Lower lobe of right lung (tissue), 2 donors: ENCODE data around the gene CALD1. TPM values are rescaled to one million over a fixed set of nuclear protein-coding genes. Genes with fewer than 3 reads are reported as not detected.

Experiments used
- ATAC-seq, 2 donors: fragments of 200-7000 bp; cut with Tn5 transposase; one replicate each; pipeline ENCODE4 v1.9.1; 2020 to 2022; ENCODE audit warnings: mild to moderate bottlenecking in 2 of 2, moderate library complexity in 2 of 2
- DNase-seq: peaks from one replicate; pipeline ENCODE4 v3.0.0-alpha.2; 2020
- H3K27ac ChIP-seq: fragments of 200-600 bp; one replicate; pipeline ENCODE4 v1.8.0; 2022
- H3K27me3 ChIP-seq: fragments of 200-600 bp; one replicate; pipeline ENCODE4 v1.8.0; 2022; ENCODE audit warnings: low read depth
- H3K36me3 ChIP-seq: fragments of 200-600 bp; one replicate; pipeline ENCODE4 v1.8.0; 2022; ENCODE audit warnings: mild to moderate bottlenecking
- H3K4me1 ChIP-seq: fragments of 200-600 bp; one replicate; pipeline ENCODE4 v1.8.0; 2022
- H3K4me3 ChIP-seq: fragments of 200-600 bp; one replicate; pipeline ENCODE4 v1.8.0; 2022; ENCODE audit warnings: mild to moderate bottlenecking
- H3K9me3 ChIP-seq: fragments of 200-600 bp; one replicate; pipeline ENCODE4 v1.8.0; 2022
- CTCF ChIP-seq: fragments of 200-600 bp; IDR thresholded peaks from one replicate; pipeline ENCODE4 v1.8.0; 2022; ENCODE audit warnings: antibody characterized with exemption, mild to moderate bottlenecking
- intact Hi-C: fragments of 100-400 bp; cut with DNase I; formaldehyde crosslinking; loops from one replicate; pipeline ENCODE4 v1.11.0; 2022
- total RNA-seq: library from RNA; stranded (reverse); fragmentation: NEBNext Ultra II Directional; extraction: Animal tissue kit (Norgen Biotek cat#: 25700); gene quantifications from one replicate; pipeline ENCODE4 v1.2.1, GENCODE V29; 2021
- donor health status: DM: no; HTN: yes; CAD: no; lungs with severe emphysema.

Gene CALD1
- total RNA-seq, 1 donor from 2014 or later = 140 TPM

GRCh38 chr7:134788191-134788590, 8.8 kb downstream of the CALD1 start:
- H3K27me3 ChIP-seq = no peaks in the 10 kb centered on the region
- H3K4me1 ChIP-seq = peaks cover 20% of the 10 kb centered on the region
- intact Hi-C loops = no loop called here

GRCh38 chr7:134789967-134790685, 10.7 kb downstream of the CALD1 start:
- ATAC-seq = peak; percentile 71 to 72
- Histone ChIP-seq H3K4me3 (no peak overlapping the region), H3K9me3 (no peaks in the 10 kb centered on the region), H3K4me1 (peaks cover 20% of the 10 kb centered on the region), H3K27ac (peak overlapping the region; percentile 25), H3K36me3 (no peaks in the 10 kb centered on the region), H3K27me3 (no peaks in the 10 kb centered on the region)
- intact Hi-C loops = no loop called here
- TF ChIP-seq CTCF = no peak
- DNase-seq = no peak

More at GRCh38 chr7:134788191-134788590, 8.8 kb downstream of the CALD1 start:
- no peak for TF ChIP-seq CTCF
- Histone ChIP-seq H3K27ac (no peak overlapping the region), H3K9me3 (no peaks in the 10 kb centered on the region), H3K4me3 (no peak overlapping the region), H3K36me3 (no peaks in the 10 kb centered on the region)
- DNase-seq (no peak), ATAC-seq (no peak)

- no peak overlapping the region for H3K27ac ChIP-seq
- no peak for DNase-seq
- H3K4me1 ChIP-seq = peaks cover 15% of the 10 kb centered on the region
- no peaks in the 10 kb centered on the region for H3K9me3 ChIP-seq
- no peaks in the 10 kb centered on the region for H3K36me3 ChIP-seq
- peak in 1 of 2 donors; percentile 46 for ATAC-seq
- intact Hi-C loops = no loop called here
- TF ChIP-seq CTCF = no peak
- no peaks in the 10 kb centered on the region for H3K27me3 ChIP-seq
- no peak overlapping the region for H3K4me3 ChIP-seq
Measured at GRCh38 chr7:134792968-134793367, 13.5 kb downstream of the CALD1 start.

- H3K4me1 ChIP-seq = peaks cover 4% of the 10 kb centered on the region
- no peaks in the 10 kb centered on the region for H3K27me3 ChIP-seq
- DNase-seq (no peak), ATAC-seq (no peak)
- H3K9me3 ChIP-seq = no peaks in the 10 kb centered on the region
- no peak overlapping the region for H3K4me3 ChIP-seq
- H3K36me3 ChIP-seq = no peaks in the 10 kb centered on the region
- no peak overlapping the region for H3K27ac ChIP-seq
- intact Hi-C loops = no loop called here
- TF ChIP-seq CTCF = no peak
Measured at GRCh38 chr7:134795231-134795630, 15.8 kb downstream of the CALD1 start.

- no peak overlapping the region for H3K4me3 ChIP-seq
- H3K27me3 ChIP-seq = no peaks in the 10 kb centered on the region
- no peak for DNase-seq
- no peaks in the 10 kb centered on the region for H3K36me3 ChIP-seq
- H3K27ac ChIP-seq = no peak overlapping the region
- intact Hi-C loops = no loop called here
- H3K4me1 ChIP-seq = no peaks in the 10 kb centered on the region
- ATAC-seq = no peak
- no peaks in the 10 kb centered on the region for H3K9me3 ChIP-seq
- no peak for TF ChIP-seq CTCF
Measured at GRCh38 chr7:134798155-134798554, 18.7 kb downstream of the CALD1 start.
